GM23338 (cell line): ENCODE measurements around the gene PDE10A. TPM values are rescaled to one million over a fixed set of nuclear protein-coding genes. Genes with fewer than 3 reads are reported as not detected.

Experiments
- ATAC-seq: fragments of 200-7000 bp; cut with Tn5 transposase; 3 replicates; pipeline ENCODE4 v1.9.1; 2020
- DNase-seq: peaks from one replicate; pipeline ENCODE4 v3.0.0-alpha.2; 2015; ENCODE audit warnings: low spot score
- H2AFZ ChIP-seq: fragments of 200-600 bp; sonication (generic); 2 replicates; pipeline ENCODE4 v1.8.0; 2016; ENCODE audit warnings: antibody characterized with exemption, mild to moderate bottlenecking, moderate library complexity
- H3F3A ChIP-seq: fragments of 200-600 bp; sonication (generic); replicated peaks from 2 replicates; pipeline ENCODE4 v1.8.0; 2017; ENCODE audit warnings: antibody characterized with exemption, mixed run types, low read depth
- H3K27ac ChIP-seq: fragments of 200-600 bp; sonication (generic); 2 replicates; pipeline ENCODE4 v1.6.1; 2016; ENCODE audit warnings: low read depth
- H3K27me3 ChIP-seq: fragments of 200-600 bp; sonication (generic); 2 replicates; pipeline ENCODE4 v1.8.0; 2016; ENCODE audit warnings: mild to moderate bottlenecking, mixed run types, moderate library complexity; ENCODE audit not compliant: insufficient read depth
- H3K36me3 ChIP-seq: fragments of 200-600 bp; sonication (generic); 2 replicates; pipeline ENCODE4 v1.8.0; 2016; ENCODE audit warnings: mild to moderate bottlenecking; ENCODE audit not compliant: insufficient read depth
- H3K4me1 ChIP-seq: fragments of 200-600 bp; sonication (generic); 2 replicates; pipeline ENCODE4 v1.8.0; 2016; ENCODE audit warnings: mild to moderate bottlenecking, moderate library complexity; ENCODE audit not compliant: insufficient read depth
- H3K4me2 ChIP-seq: fragments of 200-600 bp; sonication (generic); 2 replicates; pipeline ENCODE4 v1.7.1; 2017; ENCODE audit warnings: mixed run types
- H3K4me3 ChIP-seq: fragments of 200-600 bp; sonication (generic); 2 replicates; pipeline ENCODE4 v1.6.1; 2016; ENCODE audit warnings: mixed run types
- H3K79me2 ChIP-seq: fragments of 200-600 bp; sonication (generic); replicated peaks from 2 replicates; pipeline ENCODE4 v1.8.0; 2017; ENCODE audit warnings: mild to moderate bottlenecking; ENCODE audit not compliant: insufficient read depth
- H3K9me2 ChIP-seq: fragments of 200-600 bp; sonication (generic); 2 replicates; pipeline ENCODE4 v1.8.0; 2017; ENCODE audit not compliant: insufficient read depth
- H4K20me1 ChIP-seq: fragments of 200-600 bp; sonication (generic); replicated peaks from 2 replicates; pipeline ENCODE4 v1.8.0; 2017; ENCODE audit warnings: mild to moderate bottlenecking; ENCODE audit not compliant: insufficient read depth
- H3K27ac Mint-ChIP-seq: 2 replicates; pipeline ENCODE4 v1.8.0; 2020; ENCODE audit warnings: inconsistent platforms, mild to moderate bottlenecking, moderate library complexity, mixed read lengths
- H3K27me3 Mint-ChIP-seq: 3 replicates; pipeline ENCODE4 v1.8.0; 2022; ENCODE audit warnings: low read depth, mild to moderate bottlenecking, moderate library complexity, mixed read lengths, inconsistent platforms; ENCODE audit not compliant: insufficient read depth, poor library complexity
- H3K36me3 Mint-ChIP-seq: 3 replicates; pipeline ENCODE4 v1.8.0; 2021; ENCODE audit warnings: low read depth, mild to moderate bottlenecking, inconsistent platforms, moderate library complexity, mixed read lengths
- H3K4me1 Mint-ChIP-seq: 3 replicates; pipeline ENCODE4 v1.8.0; 2020; ENCODE audit warnings: mild to moderate bottlenecking, inconsistent platforms, mixed read lengths
- H3K4me3 Mint-ChIP-seq: 3 replicates; pipeline ENCODE4 v1.8.0; 2021; ENCODE audit warnings: moderate library complexity, mild to moderate bottlenecking, inconsistent platforms, mixed read lengths
- H3K9me3 Mint-ChIP-seq: 3 replicates; pipeline ENCODE4 v1.8.0; 2020; ENCODE audit warnings: moderate library complexity, mild to moderate bottlenecking, inconsistent platforms, mixed read lengths
- EZH2 ChIP-seq: fragments of 200-600 bp; sonication (generic); IDR thresholded peaks from one replicate; pipeline ENCODE4 v1.8.0; 2017; ENCODE audit warnings: antibody characterized with exemption, mild to moderate bottlenecking, low read depth; ENCODE audit not compliant: unreplicated experiment
- EZH2phosphoT487 ChIP-seq: fragments of 200-600 bp; sonication (generic); IDR thresholded peaks from one replicate; pipeline ENCODE4 v1.8.1; 2018; ENCODE audit warnings: antibody characterized with exemption; ENCODE audit not compliant: unreplicated experiment
- polyA plus RNA-seq: library from polyadenylated mRNA; unstranded; fragments of >200 nt; fragmentation: Nextera tagmentation; extraction: Ambion mirVana; gene quantifications from 2 replicates; pipeline ENCODE4 v1.2.1, GENCODE V29; 2016
- total RNA-seq: library from RNA; depleted of rRNA; stranded (reverse); fragments of >200 nt; shearing (Covaris generic); gene quantifications from 2 replicates; pipeline ENCODE4 v1.2.3, GENCODE V29; 2014
- TF ChIP-seq, protein P1 (sequence below), 2 experiments: fragments of 200-600 bp in 1 of 2; sonication (generic) in 1 of 2; conservative IDR thresholded peaks; 2 replicates each; pipeline versions ENCODE4 v1.5.1 to v1.6.1; 2016 to 2017; ENCODE audit warnings: antibody characterized with exemption in 2 of 2, low read depth in 2 of 2, mild to moderate bottlenecking in 2 of 2, moderate library complexity in 1 of 2
- TF ChIP-seq, protein P2 (sequence below): IDR thresholded peaks from 2 replicates; pipeline ENCODE4 v1.6.1; 2016; ENCODE audit warnings: antibody characterized with exemption
- TF ChIP-seq, protein P3 (sequence below): IDR thresholded peaks from one replicate; pipeline ENCODE4 v1.6.1; 2018; ENCODE audit warnings: antibody characterized with exemption; ENCODE audit not compliant: unreplicated experiment

Gene PDE10A
- total and polyA plus RNA-seq, 2 experiments from 2014 or later, result 0.50 to 3.9 TPM

DNA sequence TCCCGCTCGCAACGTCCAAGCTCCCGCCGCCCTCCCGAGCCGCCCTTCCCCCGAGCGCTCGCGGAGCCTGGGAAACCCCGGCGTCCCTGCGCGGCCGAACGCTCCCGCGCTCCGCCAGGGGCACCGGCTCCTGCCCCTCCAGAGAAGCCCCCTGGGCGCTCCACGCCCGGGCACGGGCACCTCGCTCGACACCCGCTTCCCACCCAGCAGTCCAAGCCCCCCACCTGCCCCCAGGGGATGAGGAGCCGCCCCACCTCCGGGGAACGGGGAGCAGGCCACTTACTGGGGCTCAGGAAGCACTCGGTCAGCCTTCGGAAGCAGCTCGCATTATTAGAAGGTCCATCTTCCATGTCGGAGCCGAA, 1.4 kb downstream of the PDE10A start:
- H3K36me3 Mint-ChIP-seq, result no peaks in the 10 kb centered on the region; the same call in 2 of the 3 replicates
- Histone ChIP-seq H2AFZ (peak overlapping the region; percentile 97; the same call in 1 of the 2 replicates), H3F3A (peaks cover 13% of the 10 kb centered on the region), H4K20me1 (0 out of 2 replicates have a peak, but pooled peaks cover 4% of the 10 kb centered on the region), H3K9me2 (no peaks in the 10 kb centered on the region), H3K27ac (no peak overlapping the region), H3K4me1 (peaks cover 60% of the 10 kb centered on the region), H3K4me3 (peak overlapping the region; percentile 71), H3K4me2 (peak overlapping the region; percentile 97), H3K79me2 (no peaks in the 10 kb centered on the region), H3K36me3 (no peaks in the 10 kb centered on the region; the same call in 1 of the 2 replicates), H3K27me3 (peaks cover 96% of the 10 kb centered on the region)
- H3K4me1 Mint-ChIP-seq, result peaks cover 43% of the 10 kb centered on the region
- no peak overlapping the region for H3K27ac Mint-ChIP-seq
- peaks cover 70% of the 10 kb centered on the region for H3K27me3 Mint-ChIP-seq
- H3K4me3 Mint-ChIP-seq, result peak overlapping the region; percentile 74; the same call in 2 of the 3 replicates
- no peaks in the 10 kb centered on the region; the same call in 2 of the 3 replicates for H3K9me3 Mint-ChIP-seq
- ATAC-seq (no peak), DNase-seq (no peak)
- peak; percentile 70 for TF ChIP-seq EZH2phosphoT487
- TF ChIP-seq, protein P1, sequence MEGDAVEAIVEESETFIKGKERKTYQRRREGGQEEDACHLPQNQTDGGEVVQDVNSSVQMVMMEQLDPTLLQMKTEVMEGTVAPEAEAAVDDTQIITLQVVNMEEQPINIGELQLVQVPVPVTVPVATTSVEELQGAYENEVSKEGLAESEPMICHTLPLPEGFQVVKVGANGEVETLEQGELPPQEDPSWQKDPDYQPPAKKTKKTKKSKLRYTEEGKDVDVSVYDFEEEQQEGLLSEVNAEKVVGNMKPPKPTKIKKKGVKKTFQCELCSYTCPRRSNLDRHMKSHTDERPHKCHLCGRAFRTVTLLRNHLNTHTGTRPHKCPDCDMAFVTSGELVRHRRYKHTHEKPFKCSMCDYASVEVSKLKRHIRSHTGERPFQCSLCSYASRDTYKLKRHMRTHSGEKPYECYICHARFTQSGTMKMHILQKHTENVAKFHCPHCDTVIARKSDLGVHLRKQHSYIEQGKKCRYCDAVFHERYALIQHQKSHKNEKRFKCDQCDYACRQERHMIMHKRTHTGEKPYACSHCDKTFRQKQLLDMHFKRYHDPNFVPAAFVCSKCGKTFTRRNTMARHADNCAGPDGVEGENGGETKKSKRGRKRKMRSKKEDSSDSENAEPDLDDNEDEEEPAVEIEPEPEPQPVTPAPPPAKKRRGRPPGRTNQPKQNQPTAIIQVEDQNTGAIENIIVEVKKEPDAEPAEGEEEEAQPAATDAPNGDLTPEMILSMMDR (conservative IDR thresholded peaks at IDR 0.05; ENCODE audit: low read depth in 2 of 2), result no peak
- peak; percentile 87 for TF ChIP-seq EZH2

DNA sequence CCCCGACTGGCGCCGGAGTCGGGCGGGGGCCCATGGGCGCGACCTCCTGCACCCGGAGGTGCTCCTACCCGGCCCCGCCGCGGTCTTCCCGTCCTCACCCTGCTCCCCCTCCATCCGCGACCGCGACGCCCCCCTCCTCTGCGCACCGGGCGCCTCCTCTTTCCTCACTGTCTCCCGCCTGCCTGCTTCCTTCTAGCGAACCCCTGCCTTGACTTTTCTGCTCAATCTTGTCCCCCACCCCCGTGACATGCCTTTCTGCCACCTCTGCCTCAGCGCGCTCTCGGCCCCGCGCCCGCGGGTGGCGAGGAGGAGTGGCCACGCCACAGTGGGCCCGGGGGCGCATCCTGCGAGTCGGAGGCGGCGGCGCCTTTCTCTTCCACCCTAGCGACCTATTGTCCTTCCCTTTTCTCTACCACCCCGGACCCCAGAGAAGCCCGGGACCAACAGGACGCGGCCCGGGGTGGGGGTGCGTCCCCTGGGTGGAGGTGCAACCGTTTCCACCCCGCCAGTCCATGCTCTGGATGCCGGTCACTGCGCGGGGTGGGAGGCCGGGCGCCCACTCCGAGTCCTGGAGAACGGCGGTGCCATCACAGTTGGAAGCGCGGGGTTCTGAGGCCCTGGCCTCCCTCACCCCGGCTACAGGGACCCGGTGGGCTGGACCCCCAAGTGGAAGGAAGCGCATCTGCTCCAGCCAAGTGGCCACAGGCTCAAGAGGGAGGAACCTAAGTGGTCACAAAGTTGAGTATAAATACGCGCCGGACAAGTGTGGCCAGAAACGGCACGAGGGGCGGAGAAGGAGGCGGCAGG, 2.0 kb downstream of the PDE10A start:
- Histone ChIP-seq H2AFZ (peak overlapping the region; percentile 97), H3K4me1 (peaks cover 59% of the 10 kb centered on the region), H3K9me2 (no peaks in the 10 kb centered on the region), H3K27ac (no peak overlapping the region), H3K27me3 (peaks cover 94% of the 10 kb centered on the region), H3K79me2 (no peaks in the 10 kb centered on the region), H3K4me2 (peak overlapping the region; percentile 97), H3K36me3 (no peaks in the 10 kb centered on the region; the same call in 1 of the 2 replicates), H3K4me3 (peak overlapping the region; percentile 71), H3F3A (peaks cover 13% of the 10 kb centered on the region), H4K20me1 (0 out of 2 replicates have a peak, but pooled peaks cover 4% of the 10 kb centered on the region)
- peaks cover 64% of the 10 kb centered on the region for H3K27me3 Mint-ChIP-seq
- DNase-seq, result no peak
- ATAC-seq, result peak; percentile 1; the same call in 1 of the 3 replicates
- H3K4me1 Mint-ChIP-seq, result peaks cover 39% of the 10 kb centered on the region
- peak overlapping the region; percentile 74 for H3K4me3 Mint-ChIP-seq
- H3K27ac Mint-ChIP-seq, result no peak overlapping the region
- TF ChIP-seq EZH2 (peak; percentile 81), EZH2phosphoT487 (peak; percentile 59)
- TF ChIP-seq, protein P2, sequence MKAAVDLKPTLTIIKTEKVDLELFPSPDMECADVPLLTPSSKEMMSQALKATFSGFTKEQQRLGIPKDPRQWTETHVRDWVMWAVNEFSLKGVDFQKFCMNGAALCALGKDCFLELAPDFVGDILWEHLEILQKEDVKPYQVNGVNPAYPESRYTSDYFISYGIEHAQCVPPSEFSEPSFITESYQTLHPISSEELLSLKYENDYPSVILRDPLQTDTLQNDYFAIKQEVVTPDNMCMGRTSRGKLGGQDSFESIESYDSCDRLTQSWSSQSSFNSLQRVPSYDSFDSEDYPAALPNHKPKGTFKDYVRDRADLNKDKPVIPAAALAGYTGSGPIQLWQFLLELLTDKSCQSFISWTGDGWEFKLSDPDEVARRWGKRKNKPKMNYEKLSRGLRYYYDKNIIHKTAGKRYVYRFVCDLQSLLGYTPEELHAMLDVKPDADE, result no peak
- TF ChIP-seq, protein P3, sequence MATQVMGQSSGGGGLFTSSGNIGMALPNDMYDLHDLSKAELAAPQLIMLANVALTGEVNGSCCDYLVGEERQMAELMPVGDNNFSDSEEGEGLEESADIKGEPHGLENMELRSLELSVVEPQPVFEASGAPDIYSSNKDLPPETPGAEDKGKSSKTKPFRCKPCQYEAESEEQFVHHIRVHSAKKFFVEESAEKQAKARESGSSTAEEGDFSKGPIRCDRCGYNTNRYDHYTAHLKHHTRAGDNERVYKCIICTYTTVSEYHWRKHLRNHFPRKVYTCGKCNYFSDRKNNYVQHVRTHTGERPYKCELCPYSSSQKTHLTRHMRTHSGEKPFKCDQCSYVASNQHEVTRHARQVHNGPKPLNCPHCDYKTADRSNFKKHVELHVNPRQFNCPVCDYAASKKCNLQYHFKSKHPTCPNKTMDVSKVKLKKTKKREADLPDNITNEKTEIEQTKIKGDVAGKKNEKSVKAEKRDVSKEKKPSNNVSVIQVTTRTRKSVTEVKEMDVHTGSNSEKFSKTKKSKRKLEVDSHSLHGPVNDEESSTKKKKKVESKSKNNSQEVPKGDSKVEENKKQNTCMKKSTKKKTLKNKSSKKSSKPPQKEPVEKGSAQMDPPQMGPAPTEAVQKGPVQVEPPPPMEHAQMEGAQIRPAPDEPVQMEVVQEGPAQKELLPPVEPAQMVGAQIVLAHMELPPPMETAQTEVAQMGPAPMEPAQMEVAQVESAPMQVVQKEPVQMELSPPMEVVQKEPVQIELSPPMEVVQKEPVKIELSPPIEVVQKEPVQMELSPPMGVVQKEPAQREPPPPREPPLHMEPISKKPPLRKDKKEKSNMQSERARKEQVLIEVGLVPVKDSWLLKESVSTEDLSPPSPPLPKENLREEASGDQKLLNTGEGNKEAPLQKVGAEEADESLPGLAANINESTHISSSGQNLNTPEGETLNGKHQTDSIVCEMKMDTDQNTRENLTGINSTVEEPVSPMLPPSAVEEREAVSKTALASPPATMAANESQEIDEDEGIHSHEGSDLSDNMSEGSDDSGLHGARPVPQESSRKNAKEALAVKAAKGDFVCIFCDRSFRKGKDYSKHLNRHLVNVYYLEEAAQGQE, result no peak
- TF ChIP-seq, protein P1 (conservative IDR thresholded peaks at IDR 0.05; ENCODE audit: low read depth in 2 of 2), result no peak
- no peaks in the 10 kb centered on the region; the same call in 2 of the 3 replicates for H3K36me3 Mint-ChIP-seq
- no peaks in the 10 kb centered on the region; the same call in 2 of the 3 replicates for H3K9me3 Mint-ChIP-seq
